GM19043 (cell line): ENCODE measurements around the gene MNT.
"Not testable (repeated sequence)": the region's sequence is repeated elsewhere in the genome, so short reads cannot be mapped to it uniquely, and the experiment has no call there.

ENCODE experiments used
- ATAC-seq: cut with Tn5 transposase; IDR thresholded peaks from one replicate; pipeline ENCODE4 v1.9.1; 2021; ENCODE audit warnings: low read depth; ENCODE audit not compliant: unreplicated experiment

Gene MNT, protein sequence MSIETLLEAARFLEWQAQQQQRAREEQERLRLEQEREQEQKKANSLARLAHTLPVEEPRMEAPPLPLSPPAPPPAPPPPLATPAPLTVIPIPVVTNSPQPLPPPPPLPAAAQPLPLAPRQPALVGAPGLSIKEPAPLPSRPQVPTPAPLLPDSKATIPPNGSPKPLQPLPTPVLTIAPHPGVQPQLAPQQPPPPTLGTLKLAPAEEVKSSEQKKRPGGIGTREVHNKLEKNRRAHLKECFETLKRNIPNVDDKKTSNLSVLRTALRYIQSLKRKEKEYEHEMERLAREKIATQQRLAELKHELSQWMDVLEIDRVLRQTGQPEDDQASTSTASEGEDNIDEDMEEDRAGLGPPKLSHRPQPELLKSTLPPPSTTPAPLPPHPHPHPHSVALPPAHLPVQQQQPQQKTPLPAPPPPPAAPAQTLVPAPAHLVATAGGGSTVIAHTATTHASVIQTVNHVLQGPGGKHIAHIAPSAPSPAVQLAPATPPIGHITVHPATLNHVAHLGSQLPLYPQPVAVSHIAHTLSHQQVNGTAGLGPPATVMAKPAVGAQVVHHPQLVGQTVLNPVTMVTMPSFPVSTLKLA

DNA sequence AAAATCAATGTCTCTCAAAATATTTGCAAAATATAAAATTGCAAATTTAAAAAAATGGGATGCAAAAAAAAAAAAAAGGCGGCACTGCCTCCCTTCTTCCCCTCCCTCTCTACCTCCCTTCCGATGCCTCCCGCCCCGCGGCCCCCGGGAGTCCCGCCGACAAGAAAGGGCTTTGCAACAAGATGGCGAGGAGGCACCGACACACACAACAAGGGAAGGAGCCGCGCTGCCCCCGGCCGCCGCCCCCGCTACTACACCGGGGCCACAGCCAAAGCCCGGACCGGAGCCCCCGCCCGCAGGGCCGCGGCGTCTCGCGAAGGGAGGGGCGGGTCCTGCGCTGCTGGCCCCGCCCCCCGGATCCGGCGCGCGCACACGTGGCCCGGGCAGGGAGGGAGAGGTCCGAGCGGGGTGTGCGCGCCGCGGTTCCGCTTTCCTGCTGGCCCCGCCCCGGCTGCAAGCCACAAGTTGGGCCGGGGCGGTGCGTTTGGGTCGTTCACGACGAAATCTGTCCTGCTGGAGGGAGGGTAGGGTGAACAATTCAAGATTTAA is at the start of gene MNT:
TSS of gene MNT (minus strand) at position 184 of the 549 bp plus-strand sequence. CDS start 348 bp downstream, outside the sequence.
- ATAC-seq, result peak; percentile 25

DNA sequence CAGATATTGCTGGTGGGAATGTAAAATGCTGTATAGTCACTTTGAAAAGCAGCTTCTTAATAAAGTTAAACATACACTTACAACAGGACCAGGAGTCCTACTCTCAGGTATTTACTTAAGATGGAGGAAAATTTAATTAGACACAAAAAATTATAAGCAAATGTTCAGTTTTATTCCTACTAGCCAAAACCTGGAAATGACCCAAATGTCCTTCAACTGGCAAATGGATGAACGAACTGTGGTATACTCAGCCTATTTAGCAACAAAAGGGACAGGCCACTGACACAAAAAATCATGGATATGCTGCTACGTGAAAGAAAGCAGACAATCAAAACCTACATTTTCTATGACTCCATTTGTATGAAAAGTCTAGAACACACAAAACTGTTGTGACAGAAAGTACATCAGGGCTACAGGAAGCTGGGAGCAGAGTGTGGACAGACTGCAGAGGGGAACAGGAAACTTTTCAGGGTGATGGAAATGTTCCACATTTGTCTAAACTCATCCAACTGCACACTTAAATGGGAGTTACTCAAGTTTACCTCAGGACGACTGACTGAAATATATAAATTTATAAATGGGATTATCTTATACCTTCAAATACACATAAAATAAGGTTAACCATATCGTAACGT is 49.3 kb upstream of the MNT start:
- ATAC-seq, result no peak

DNA sequence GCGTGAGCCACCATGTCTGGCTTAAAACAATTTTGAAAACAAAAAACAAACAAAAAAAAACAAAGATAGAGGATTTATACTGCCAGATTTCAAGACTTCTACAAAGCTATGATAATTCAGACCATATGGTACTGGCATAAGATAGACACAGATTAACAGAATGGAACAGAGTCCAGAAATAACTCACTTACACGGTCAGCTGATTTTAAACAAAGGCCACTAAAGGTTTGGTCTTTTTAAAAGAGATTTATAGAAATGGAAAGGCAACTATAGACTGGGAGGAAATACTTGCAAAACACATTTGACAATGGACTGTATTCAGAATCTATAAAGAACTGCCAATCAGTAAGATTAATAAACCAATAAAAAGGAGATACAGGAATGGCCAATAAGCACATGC is 48.6 kb upstream of the MNT start:
- ATAC-seq, result no peak

DNA sequence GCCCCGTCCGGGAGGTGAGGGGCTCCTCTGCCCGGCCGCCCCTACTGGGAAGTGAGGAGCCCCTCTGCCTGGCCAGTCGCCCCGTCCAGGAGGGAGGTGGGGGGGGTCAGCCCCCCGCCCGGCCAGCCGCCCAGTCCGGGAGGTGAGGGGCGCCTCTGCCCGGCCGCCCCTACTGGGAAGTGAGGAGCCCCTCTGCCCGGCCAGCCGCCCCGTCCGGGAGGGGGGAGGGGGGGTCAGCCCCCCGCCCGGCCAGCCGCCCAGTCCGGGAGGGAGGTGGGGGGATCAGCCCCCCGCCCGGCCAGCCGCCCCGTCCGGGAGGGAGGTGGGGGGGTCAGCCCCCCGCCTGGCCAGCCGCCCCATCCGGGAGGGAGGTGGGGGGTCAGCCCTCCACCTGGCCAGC is 46.6 kb upstream of the MNT start:
- ATAC-seq, result not testable (repeated sequence)

DNA sequence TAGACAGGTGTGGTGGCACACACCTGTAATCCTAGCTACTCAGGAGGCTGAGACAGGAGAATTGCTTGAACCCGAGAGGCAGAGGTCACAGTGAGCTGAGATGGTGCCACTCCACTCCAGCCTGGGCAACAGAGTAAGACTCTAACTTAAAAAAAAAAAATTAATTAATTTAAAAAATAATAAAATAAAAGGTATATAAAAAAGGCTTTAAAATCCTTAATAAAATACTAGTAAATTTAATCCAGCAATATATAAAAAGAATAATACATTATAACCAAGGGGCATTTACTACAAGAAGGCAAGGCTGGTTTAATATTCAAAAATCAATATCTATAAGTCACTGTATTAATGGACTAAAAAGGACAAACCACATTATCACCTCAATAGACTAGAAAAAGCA is 44.8 kb upstream of the MNT start:
- no peak for ATAC-seq

DNA sequence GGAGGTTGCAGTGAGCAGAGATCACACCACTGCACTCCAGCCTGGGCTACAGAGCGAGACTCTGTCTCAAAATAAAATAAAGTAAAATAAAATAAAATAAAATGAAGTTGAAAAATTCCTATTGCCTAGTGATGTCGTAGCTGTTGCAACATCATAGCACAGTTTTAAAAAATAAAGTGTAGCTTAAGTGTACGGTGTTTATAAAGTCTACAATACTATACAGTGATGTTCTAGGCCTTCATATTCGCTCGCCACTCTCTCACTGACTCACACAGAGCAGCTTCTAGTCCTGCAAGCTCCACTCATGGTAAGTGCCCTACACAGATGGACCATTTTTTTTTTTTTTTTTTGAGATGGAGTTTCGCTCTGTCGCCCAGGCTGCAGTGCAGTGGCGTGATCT is 43.5 kb upstream of the MNT start:
- ATAC-seq, result no peak

DNA sequence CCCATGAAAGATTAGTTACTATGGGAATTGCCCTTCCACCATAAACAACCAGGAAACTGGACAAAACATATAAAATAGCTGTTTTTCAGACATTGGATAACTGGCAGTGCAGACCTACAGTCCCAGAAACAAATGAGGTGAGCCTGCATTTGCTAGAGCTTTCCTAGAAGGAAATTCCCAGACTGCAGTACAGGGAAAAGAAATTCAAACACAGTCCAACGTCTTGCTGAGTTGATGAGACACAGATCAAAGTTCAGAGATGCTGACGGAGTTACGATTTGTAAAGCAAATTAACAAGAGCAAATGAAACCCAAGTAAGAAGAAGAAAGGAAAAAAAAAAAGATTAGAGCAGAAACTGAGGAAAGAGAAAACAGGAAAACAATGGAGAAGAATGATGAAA is 41.3 kb upstream of the MNT start:
- no peak for ATAC-seq

DNA sequence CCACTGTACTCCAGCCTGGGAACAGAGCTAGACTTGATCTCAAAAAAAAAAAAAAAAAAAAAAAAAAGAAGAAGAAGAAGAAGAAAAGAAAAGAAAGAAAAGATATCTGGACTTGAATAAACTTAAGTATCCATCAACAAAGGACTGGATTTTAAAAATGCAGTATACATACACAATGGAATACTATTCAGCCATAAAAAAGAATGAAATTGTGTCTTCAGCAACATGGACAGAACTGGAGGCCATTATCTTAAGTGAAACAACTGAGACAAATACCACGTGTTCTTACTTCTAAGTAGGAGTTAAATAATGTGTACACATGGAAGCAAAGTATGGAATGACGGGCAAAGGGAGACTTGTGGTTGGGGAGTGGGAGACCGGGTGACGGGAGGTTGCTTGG is 40.1 kb upstream of the MNT start:
- ATAC-seq, result no peak

DNA sequence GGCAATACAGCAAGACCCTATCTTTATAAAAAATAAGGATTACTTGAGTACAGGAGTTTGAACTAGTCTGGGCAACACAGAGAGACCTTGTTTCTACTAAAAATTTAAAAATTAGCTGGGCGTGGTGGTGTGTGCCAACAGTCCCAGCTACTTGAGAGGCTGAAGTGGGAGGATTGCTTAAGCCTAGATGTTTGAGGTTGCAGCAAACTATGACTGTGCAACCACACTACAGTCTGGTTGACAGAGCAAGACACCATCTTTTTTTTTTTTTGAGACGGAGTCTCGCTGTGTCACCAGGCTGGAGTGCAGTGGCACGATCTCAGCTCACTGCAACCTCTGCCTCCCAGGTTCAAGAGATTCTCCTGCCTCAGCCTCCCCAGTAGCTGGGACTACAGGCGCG is 39.1 kb upstream of the MNT start:
- not testable (repeated sequence) for ATAC-seq

DNA sequence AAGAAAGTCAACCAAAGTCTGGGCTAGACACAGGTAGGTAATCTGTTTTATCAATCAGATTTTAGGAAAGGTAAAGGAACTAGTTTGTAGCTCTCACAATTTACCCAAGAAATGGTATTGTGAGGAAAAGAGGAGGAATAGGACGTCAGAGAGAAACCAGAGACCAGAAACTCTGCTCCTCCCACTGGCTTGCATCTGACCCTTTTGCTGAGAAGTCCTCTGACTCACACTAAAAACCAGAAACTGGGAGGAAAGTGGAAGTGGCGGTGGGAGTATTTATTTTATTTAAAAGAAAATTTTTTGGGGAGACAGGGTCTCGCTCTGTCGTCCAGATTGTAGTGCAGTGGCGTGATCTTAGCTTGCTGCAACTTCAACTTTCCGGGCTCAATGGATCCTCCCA is 38.0 kb upstream of the MNT start:
- ATAC-seq, result no peak

DNA sequence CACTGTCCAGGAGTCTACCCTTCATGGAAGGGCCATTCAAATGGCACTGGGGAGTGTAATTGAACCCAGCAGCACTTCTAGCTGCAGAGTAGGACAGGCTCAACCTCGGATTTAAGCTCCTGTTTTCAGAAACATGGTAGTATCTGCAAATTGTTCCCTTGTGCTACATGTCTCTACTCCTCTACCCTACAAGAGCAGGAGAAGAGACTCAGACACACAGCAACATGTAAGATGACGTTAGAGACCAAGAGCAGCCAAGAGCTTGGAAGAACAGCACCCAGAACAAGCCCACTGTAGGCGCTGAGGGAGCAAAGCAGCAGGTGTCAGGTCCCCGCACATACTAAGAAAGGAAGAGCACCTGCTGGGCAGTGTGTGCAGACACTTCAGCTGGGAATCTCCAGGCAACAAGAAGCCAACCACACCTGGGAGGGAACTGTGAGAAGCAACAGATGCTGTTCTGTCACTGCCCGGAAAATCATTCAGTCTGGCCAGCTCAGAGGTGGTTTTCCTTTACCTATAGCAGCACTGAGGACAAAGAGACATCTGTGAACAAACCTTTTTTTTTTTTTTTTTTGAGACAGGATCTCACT is 35.6 kb upstream of the MNT start:
- ATAC-seq, result no peak

DNA sequence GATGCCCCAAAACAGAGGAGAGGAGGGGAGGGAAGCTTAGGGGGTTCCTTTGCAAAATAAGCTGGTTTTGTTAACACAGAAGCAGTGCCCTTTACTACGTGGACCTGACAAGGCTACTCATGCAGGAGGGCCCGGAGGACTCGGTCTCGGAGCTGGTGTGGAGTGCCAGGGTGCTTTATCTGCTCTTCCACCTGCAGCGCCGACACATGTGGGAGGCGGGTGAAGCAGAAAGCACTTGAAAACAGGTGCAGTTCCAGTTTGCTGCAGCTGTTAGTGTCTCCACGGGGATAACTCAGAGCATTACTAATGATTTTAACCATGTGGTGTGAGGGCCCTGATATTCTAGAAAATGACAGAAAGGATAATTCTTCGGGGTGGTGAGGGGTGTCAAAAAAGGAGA is 35.0 kb upstream of the MNT start:
- no peak for ATAC-seq

DNA sequence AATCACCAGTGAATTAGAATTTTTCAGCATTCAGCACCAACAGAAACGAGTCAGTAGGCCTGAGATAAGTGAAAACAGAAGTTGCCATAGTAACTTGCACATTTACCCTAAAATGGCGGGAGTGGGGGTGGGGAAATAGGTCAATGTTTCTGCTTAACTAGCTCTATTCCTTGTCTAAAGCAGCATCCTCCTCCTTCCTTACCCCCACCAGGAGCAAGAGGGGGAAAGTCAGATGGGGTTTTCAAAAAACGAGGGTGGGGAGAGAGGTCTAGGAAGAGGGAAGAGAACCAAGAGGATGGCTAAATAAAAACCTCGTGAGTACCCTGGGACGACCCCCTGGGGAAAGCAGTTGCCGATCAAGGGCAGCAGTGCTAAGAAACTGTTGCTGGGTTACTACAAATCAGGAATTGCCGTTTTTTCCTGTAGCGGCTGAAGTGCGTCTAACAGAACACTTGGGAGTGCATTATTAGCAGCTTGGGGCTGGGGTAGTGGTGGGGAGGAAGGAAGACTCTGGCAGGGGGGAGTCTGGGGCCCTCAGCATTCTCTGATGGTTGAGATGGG is 34.4 kb upstream of the MNT start:
- no peak for ATAC-seq

DNA sequence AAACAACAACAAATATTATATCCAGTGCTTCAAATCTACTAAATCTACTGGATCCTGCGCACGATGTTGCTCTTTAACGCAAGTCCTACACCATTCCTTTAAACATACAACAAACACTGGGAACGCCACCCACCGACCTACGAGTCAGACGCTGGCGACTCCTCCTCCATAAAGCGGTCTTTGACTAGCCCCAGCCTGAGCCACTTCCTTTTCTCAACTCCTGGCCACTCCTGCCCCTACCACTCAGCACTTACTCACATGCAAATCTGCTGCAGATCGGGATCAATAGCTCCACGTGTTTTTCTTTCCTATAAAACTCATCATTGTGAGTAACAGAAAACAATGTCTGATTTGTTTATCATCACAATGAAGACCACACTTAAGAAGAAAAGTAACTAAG is 32.8 kb upstream of the MNT start:
- no peak for ATAC-seq

DNA sequence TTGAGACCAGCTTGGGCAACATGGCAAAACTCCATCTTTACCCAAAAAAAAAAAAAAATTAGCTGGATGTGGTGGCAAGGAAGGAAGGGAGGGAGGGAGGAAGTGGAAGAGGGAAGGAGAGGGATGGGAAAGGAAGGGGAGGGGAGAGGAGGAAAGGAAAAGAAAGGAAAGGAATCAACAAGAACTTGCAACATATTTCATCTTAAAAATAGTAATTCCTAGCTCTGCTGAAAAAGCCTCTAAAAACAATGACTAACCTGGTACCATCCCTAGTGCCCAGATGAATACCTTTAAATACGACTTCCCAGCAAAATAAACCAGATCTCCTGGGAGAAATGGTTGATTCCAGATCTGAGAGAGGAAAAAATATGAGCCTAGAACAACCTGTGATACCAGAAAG is 27.1 kb upstream of the MNT start:
- no peak for ATAC-seq

DNA sequence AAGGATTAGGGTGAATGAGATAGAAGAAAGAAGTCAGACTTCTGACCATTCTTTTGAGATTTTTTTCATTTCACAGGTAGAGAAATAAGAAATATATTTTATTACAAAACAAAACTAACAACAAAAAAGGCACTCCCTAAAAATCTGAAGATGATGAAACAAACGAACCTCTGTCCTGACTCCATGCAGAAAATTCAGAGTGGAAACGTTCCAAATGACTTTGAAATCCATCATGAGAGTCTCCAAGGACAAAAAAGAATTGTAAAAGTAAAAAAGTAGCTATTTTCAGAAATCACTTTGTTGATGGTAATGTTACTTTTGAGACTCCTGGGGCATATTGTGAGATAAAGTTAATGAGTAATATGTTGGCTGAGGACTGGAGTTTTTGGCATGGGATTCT is 26.4 kb upstream of the MNT start:
- ATAC-seq, result no peak

DNA sequence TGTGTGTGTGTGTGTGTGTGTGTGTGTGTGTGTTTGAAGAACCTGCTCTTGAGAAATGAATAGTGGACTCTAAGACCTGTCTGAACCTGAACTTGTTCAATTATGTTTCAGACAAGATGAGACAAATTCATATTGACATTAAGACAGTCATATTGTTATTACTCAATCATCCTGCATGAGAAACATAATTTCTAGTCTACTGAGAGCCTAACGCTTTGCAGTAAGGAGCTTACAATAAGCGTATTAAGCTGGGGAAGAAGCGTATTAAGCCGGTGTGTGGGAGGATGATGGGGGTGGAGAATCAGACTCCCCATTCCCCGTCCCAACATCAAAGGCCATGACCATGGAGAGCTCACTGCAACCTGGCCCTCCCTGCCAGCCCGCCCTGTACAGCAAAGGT is 22.4 kb upstream of the MNT start:
- no peak for ATAC-seq

DNA sequence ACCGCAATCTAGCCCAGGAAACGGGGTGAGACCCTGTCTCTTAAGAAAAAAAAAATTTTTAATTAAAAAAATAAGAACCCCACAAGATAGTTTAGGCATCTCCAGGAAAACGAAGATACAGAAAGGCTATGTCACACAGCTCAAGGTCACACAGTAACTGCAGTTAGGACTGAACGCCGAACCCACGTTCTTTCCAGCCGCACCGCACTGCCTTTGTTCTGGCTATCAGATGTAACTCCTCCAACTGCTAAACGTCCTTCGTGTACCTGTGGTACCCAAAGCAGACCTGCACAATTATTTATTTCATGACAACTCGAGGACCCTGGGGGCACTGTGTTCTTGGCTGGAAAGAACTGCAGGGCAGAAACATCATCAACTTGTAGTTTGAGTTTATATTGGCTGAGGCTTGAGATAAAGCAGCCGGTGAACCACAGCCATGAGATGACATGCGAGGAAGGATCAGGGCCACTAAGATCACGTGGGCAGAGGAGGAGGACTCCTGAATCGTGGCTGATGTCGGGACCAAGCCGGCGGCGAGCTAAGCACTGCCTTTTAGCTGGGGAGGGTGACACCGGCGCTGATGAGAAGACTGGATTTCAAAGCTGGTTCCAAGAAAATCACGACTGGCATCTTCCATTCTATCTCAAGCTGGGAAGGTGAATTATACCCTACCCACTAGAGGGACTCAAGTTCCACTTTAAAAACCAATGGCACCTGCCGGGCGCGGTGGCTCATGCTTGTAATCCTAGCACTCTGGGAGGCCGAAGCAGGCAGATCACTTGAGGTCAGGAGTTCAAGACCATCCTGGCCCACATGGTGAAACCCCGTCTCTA is 20.7 kb upstream of the MNT start:
- no peak for ATAC-seq

DNA sequence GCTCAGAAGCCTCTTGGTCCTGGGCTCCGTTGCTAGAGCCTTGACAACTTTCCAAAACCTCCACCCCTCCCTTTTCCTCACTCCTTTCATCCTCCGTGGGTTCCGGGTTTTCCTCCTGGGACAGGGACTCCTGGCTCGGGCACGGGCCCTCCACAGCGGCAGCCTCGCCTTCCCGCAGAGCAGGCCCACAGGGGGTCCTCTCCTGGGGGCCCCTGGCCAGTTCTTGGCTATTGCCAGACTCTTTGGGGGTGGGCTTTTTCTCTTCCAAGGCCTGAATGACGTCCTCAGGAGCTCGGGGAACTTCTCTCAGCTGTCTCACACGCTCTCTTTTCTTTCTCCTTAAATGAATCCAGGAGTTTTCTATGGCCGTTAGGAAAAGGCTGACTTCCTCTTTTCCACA is 19.3 kb upstream of the MNT start:
- ATAC-seq, result no peak

DNA sequence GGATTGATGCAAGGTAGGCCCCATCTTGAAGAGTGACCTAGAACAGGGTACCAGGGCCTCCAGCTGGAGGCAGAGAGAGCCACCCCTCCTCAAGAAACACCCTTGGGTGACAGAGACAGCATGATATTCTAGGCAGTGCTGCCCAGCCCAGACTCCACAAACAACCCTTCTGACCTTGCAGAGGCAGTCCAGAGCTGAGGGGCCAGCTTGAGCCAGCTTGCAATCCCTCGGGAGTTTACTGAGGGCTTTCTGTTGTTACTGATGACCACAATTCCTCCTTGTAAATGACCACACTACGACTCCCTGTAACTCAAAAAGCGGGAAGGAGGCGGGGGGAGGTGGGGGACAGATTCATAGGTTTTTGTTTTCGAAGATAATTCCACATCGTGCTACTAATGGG is 18.6 kb upstream of the MNT start:
- no peak for ATAC-seq
